Lower leg skin (tissue), 3 donors: ENCODE results near the gene SLC9A9.

Source experiments
- CTCF ChIP-seq, 3 donors: fragments of 450-650 bp; IDR thresholded peaks; one replicate each; pipeline ENCODE4 v1.5.1; 2016; ENCODE audit warnings: antibody characterized with exemption in 3 of 3, mild to moderate bottlenecking in 3 of 3, moderate library complexity in 2 of 3
- POLR2A ChIP-seq, 2 donors: fragments of 450-650 bp; IDR thresholded peaks; one replicate each; pipeline ENCODE4 v1.6.1; 2016 to 2017; ENCODE audit warnings: antibody characterized with exemption in 2 of 2, mild to moderate bottlenecking in 1 of 2, moderate library complexity in 1 of 2

- no peak for TF ChIP-seq CTCF (IDR thresholded peaks at IDR 0.05)
- no peak for TF ChIP-seq POLR2A (IDR thresholded peaks at IDR 0.05)
Observed at GRCh38 chr3:143265501-143266070, 582.7 kb downstream of the SLC9A9 start.
